Measurements from ENCODE around the gene PAM. TPM values are rescaled to one million over a fixed set of nuclear protein-coding genes. Genes with fewer than 3 reads are reported as not detected.

Gene PAM
- total and polyA plus RNA-seq, 2 of the 8 experiments (the other 6 are each of a cell fraction or from before 2014, with no cell fraction given), result 30.4 to 67.8 TPM

DNA sequence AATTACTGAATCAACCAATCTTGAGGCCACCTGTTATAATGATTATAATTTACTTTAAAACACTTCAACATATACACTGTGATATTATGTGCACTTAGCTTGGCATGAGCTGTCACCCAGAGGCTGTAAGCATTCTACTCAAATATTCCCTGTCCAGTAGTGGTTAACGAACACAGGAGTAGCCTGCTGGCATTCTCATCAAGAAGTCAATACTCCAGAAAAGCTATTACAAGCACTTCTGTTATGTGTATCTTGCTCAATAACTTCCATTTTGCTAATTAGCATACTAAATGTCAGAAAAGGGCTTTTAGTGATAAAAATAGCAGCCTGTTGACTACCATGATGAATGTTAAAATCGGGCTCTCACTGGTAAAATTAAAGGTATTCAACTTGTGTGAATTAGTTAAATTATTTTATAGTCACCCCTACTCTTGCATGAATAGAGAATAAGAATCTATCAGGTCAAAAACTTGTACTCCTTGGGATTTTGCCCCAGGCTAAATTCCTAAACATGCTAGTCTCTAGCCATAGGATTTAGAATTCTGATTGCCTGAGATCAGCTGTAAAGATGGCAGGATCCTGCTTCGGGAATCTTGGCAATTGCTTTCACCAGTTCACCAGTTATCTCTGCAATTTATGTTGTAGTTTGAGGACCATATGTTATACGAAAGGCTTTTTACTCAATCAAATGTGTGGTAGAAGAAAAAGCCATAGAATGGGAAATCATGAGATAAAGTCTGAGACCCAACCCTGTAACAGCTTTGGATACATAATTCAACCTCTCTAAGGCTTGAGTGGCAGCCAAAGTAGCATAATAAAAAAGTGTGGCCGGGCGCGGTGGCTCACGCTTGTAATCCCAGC, 43.4 kb upstream of the PAM start:
- DNase-seq (ENCODE audit: low read depth in 1 of 2, low spot score in 2 of 2), result no peak
- Histone ChIP-seq H2AFZ (ENCODE audit: low read length) (no peak overlapping the region), H3K4ac (replicated peaks; ENCODE audit: insufficient read length, low read depth, low read length) (no peak overlapping the region), H2AK5ac (ENCODE audit: low read depth, low read length) (no peak overlapping the region), H2BK12ac (ENCODE audit: low read depth, low read length) (no peak overlapping the region), H2BK15ac (ENCODE audit: low read length) (no peak overlapping the region), H2BK120ac (replicated peaks; ENCODE audit: low read depth, low read length) (no peak overlapping the region), H3K14ac (ENCODE audit: insufficient read length) (no peak overlapping the region), H2BK20ac (ENCODE audit: low read length) (no peak overlapping the region), H3K79me2 (ENCODE audit: control insufficient read depth in 1 of 2, insufficient read depth in 2 of 2, low read length in 2 of 2) (no peaks in the 10 kb centered on the region), H3K4me3 (ENCODE audit: extremely low read depth in 1 of 4, insufficient read depth in 2 of 4, low read depth in 3 of 4, low read length in 4 of 4) (no peak overlapping the region), H3K23ac (ENCODE audit: insufficient read length) (no peak overlapping the region), H3K4me2 (ENCODE audit: insufficient read depth in 1 of 2, low read depth in 2 of 2, low read length in 2 of 2) (no peak overlapping the region), H4K5ac (ENCODE audit: insufficient read length, low read depth, low read length) (no peak overlapping the region), H3K36me3 (ENCODE audit: control insufficient read depth in 2 of 4, insufficient read depth in 4 of 4, low read length in 3 of 4) (no peaks in the 10 kb centered on the region), H2BK5ac (ENCODE audit: low read depth, low read length) (no peak overlapping the region), H3K27ac (ENCODE audit: low read depth, low read length) (no peak overlapping the region), H3K23me2 (ENCODE audit: low read depth, low read length) (no peaks in the 10 kb centered on the region), H4K20me1 (replicated peaks in 1 of 2; ENCODE audit: control insufficient read depth in 1 of 2, insufficient read depth in 2 of 2, low read length in 2 of 2) (no peaks in the 10 kb centered on the region), H4K8ac (ENCODE audit: extremely low read depth, insufficient read depth, low read length) (no peak overlapping the region), H4K91ac (replicated peaks; ENCODE audit: insufficient read length, low read length) (no peak overlapping the region), H3K27me3 (replicated peaks in 1 of 4; ENCODE audit: control insufficient read depth in 3 of 4, extremely low read depth in 1 of 4, insufficient read depth in 3 of 4, low read length in 3 of 4) (no peaks in the 10 kb centered on the region), H3K79me1 (ENCODE audit: low read depth, low read length) (no peaks in the 10 kb centered on the region), H3K18ac (ENCODE audit: extremely low read depth, low read length) (no peak overlapping the region), H3K9ac (replicated peaks in 1 of 4; ENCODE audit: extremely low read depth in 1 of 4, low read depth in 3 of 4, low read length in 3 of 4) (no peak overlapping the region), H3K9me3 (ENCODE audit: insufficient read depth in 2 of 2, low read depth in 1 of 2, low read length in 1 of 2) (no peaks in the 10 kb centered on the region), H3K56ac (replicated peaks; ENCODE audit: insufficient read length, low read depth, low read length) (no peak overlapping the region), H3K4me1 (replicated peaks in 1 of 4; ENCODE audit: control insufficient read depth in 3 of 4, insufficient read depth in 4 of 4, low read length in 3 of 4) (peaks cover 0 to under 1% (median 0%) of the 10 kb centered on the region in 4 experiments; a peak in 1 of 7 replicates)
- 91% methylated on average over 8 of the region's 8 CpGs; no CpG with 5 or more reads in 1 of the 2 experiments for WGBS, 2 experiments (ENCODE audit: extremely low coverage in 1 of 2, insufficient coverage in 1 of 2, insufficient read length in 1 of 2, insufficient replicate concordance in 2 of 2, low coverage in 1 of 2, low lambda C conversion rate in 2 of 2, missing lambda C conversion rate in 1 of 2)
- FAIRE-seq, result no peak
- ChIA-PET POLR2A (ENCODE audit: partially characterized antibody) (no interaction called here), CTCF (ENCODE audit: partially characterized antibody) (interaction anchor here (0.7 to 1.3 kb wide), 3 partner anchors 10 to 69 kb away, joined by 3 read pairs; no protein-coding TSS in a partner anchor)
- TF ChIP-seq ATF3 (IDR thresholded peaks at IDR 0.05; ENCODE audit: insufficient read depth, low read depth, low read length), result no peak
- TF ChIP-seq BACH1 (IDR thresholded peaks at IDR 0.05; ENCODE audit: low read length), result no peak
- TF ChIP-seq POLR2AphosphoS5 (IDR thresholded peaks at IDR 0.05; ENCODE audit: low read depth, low read length), result no peak
- TF ChIP-seq FOSL1 (IDR thresholded peaks at IDR 0.05; ENCODE audit: insufficient read depth, low read depth, low read length), result no peak
- TF ChIP-seq KDM1A (IDR thresholded peaks at IDR 0.05; ENCODE audit: borderline replicate concordance, low read length), result no peak
- no peak for TF ChIP-seq ASH2L (IDR thresholded peaks at IDR 0.05; ENCODE audit: low read length)
- no peak for TF ChIP-seq TBP (IDR thresholded peaks at IDR 0.05; ENCODE audit: low read depth, low read length)
- TF ChIP-seq, protein P1, sequence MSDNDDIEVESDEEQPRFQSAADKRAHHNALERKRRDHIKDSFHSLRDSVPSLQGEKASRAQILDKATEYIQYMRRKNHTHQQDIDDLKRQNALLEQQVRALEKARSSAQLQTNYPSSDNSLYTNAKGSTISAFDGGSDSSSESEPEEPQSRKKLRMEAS (IDR thresholded peaks at IDR 0.05), result no peak
- no peak for TF ChIP-seq BRCA1 (IDR thresholded peaks at IDR 0.05; ENCODE audit: low read depth, low read length)
- TF ChIP-seq TEAD4 (IDR thresholded peaks at IDR 0.05; ENCODE audit: low read depth, low read length), result no peak
- no peak for TF ChIP-seq EZH2 (IDR thresholded peaks at IDR 0.05; ENCODE audit: low read depth, low read length, severe bottlenecking)
- TF ChIP-seq RBBP5 (IDR thresholded peaks at IDR 0.05; ENCODE audit: borderline replicate concordance, low read depth, low read length), result no peak
- TF ChIP-seq SP4 (IDR thresholded peaks at IDR 0.05; ENCODE audit: low read length), result no peak

All from H1 (cell line).